Measurements from ENCODE around the gene SLC25A43. TPM values are rescaled to one million over a fixed set of nuclear protein-coding genes. Genes with fewer than 3 reads are reported as not detected.

SLC25A43 gene
- total RNA-seq, result 3.9 TPM

DNA sequence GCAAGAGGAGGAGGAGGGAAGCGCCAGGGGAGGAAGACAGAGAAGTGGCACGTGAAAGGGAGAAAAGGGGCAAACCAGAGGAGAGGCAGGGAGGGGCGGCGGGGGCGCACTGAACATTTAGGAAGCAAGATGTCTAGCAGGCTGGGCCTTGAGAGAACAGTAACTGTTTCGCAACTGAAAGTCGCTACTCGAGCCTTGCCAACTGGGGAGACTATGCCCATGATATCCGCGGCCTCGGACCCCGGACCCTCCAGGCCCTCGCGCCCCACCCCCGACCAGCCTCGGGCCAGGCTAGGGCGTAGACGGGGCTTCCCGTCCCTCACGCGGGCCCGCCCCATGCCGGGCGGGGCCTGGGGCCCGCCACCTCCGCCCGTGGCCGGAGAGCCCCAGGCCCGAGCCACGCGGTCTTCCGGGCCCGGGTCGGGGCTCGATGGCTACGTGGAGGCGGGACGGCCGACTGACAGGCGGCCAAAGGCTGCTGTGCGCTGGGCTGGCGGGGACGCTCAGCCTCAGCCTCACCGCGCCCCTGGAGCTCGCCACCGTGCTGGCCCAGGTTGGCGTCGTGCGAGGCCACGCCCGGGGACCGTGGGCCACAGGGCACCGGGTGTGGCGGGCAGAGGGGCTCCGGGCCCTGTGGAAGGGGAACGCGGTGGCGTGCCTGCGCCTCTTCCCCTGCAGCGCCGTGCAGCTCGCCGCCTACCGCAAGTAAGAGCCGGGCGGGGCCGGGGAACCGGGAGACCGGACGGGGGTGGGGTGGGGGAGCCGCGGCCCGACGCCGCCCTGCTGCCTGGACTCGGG, at the start of gene SLC25A43:
Gene SLC25A43, plus strand, starts transcription at position 363 of the 798 bp plus-strand sequence. Its CDS starts 68 bp downstream, at position 431.

DNA sequence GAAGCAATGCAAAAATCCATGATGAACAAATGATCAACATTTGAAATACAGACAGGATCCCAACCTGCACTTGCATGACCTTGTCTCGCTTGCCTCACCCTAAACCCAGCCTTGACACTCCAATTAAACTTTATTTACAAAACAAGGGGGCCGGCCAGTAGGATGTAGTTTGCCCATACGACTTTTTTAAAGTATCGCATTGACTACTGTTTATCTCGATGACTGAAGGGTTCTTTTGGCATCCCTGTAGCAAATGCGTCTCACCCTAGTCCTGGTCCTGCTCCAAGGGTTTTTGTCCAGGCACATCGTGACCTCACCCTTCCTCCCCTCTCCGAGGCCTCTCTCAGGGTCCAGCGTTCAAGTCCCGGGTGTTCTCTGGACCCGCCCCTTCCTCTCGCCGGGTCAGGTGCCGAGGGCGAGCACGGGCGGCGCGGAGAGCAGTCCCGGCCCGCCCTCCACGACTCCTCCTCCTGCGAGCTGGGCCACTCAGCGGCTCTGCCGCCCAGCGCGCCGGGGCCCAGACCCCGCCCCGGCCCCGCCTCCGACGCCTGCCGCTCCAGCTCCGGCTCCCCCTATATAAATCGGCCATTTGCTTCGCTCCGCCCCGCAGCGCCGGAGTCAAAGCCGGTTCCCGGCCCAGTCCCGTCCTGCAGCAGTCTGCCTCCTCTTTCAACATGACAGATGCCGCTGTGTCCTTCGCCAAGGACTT, 68.9 kb downstream of the SLC25A43 start, which contains the start of gene SLC25A5:
Gene SLC25A5, plus strand, starts transcription at position 603 of the 709 bp plus-strand sequence. Its CDS starts 72 bp downstream, at position 675.

Small RNA genes within 50 kb of the gene (small RNA-seq; reads per million reads assigned to genes)
- 1.0 reads per million, percentile 77 among the genes with 10 or more reads in this experiment for gene RNU1-67P
- gene RNY3P16, result 0.15 reads per million

Other genes with a start within 250 kb of the SLC25A43 start
- 320 TPM for gene PGRMC1, start 163.1 kb upstream of the SLC25A43 start, total RNA-seq
- 129 TPM for gene SLC25A5, start 69.1 kb downstream of the SLC25A43 start, total RNA-seq
- gene STEEP1, start 166.1 kb downstream of the SLC25A43 start, total RNA-seq, result 35.3 TPM
- gene UBE2A, start 175.2 kb downstream of the SLC25A43 start, total RNA-seq, result 39.4 TPM
- gene NKRF, start 207.1 kb downstream of the SLC25A43 start, total RNA-seq, result 20.8 TPM